AG09309 (cell line): ENCODE results near the gene TRIM7.
A peak's percentile ranks its signal among the peaks of the same experiment; 100 is the strongest.

Source experiments
- DNase-seq: peaks from one replicate; pipeline ENCODE4 v3.0.0-alpha.2; 2010; ENCODE audit warnings: low read depth
- H3K4me3 ChIP-seq: 2 replicates; pipeline ENCODE4 v1.5.1; 2011; ENCODE audit warnings: mild to moderate bottlenecking, low read depth, low read length, moderate library complexity; ENCODE audit not compliant: control insufficient read depth
- CTCF ChIP-seq: IDR thresholded peaks from 2 replicates; pipeline ENCODE4 v1.5.1; 2011; ENCODE audit warnings: mild to moderate bottlenecking, low read depth, low read length, inconsistent platforms; ENCODE audit not compliant: insufficient read depth, control insufficient read depth; ENCODE audit errors: missing control alignments

TRIM7 gene

GRCh38 chr5:181204826-181205760, at the start of gene TRIM7:
TSS of gene TRIM7 (minus strand) at chr5:181205196. CDS start at chr5:181205110, 86 bp downstream.
- peak within 1 kb of the TSS; percentile 44 for H3K4me3 ChIP-seq
- DNase-seq, result no peak
- no peak for TF ChIP-seq CTCF

GRCh38 chr5:181248277-181248676, 43.3 kb upstream of the TRIM7 start:
- no peak for DNase-seq
- peak overlapping the region; percentile 95 for H3K4me3 ChIP-seq
- no peak for TF ChIP-seq CTCF

GRCh38 chr5:181246276-181247049, 41.5 kb upstream of the TRIM7 start:
- DNase-seq, result peak; percentile 14
- no peak for TF ChIP-seq CTCF
- peak overlapping the region; percentile 95 for H3K4me3 ChIP-seq

- peak overlapping the region; percentile 95 for H3K4me3 ChIP-seq
- no peak for TF ChIP-seq CTCF
- DNase-seq, result no peak
Observed at GRCh38 chr5:181245427-181246275, 40.7 kb upstream of the TRIM7 start.

- TF ChIP-seq CTCF, result no peak
- DNase-seq, result no peak
- H3K4me3 ChIP-seq, result peak within 1 kb of the TSS; percentile 77
Observed at GRCh38 chr5:181243564-181244343, 38.8 kb upstream of the TRIM7 start, which contains the start of gene RACK1. TSS of gene RACK1 (minus strand) at chr5:181243906. CDS start at chr5:181243800, 106 bp downstream.
